LNCAP (cell line): ENCODE results near the gene PRPF31.

Experiments used
- TF ChIP-seq, protein P1 (sequence below): fragments of 450-650 bp; IDR thresholded peaks from 2 replicates; pipeline ENCODE4 v1.5.1; 2017; ENCODE audit warnings: mild to moderate bottlenecking

PRPF31 gene

DNA sequence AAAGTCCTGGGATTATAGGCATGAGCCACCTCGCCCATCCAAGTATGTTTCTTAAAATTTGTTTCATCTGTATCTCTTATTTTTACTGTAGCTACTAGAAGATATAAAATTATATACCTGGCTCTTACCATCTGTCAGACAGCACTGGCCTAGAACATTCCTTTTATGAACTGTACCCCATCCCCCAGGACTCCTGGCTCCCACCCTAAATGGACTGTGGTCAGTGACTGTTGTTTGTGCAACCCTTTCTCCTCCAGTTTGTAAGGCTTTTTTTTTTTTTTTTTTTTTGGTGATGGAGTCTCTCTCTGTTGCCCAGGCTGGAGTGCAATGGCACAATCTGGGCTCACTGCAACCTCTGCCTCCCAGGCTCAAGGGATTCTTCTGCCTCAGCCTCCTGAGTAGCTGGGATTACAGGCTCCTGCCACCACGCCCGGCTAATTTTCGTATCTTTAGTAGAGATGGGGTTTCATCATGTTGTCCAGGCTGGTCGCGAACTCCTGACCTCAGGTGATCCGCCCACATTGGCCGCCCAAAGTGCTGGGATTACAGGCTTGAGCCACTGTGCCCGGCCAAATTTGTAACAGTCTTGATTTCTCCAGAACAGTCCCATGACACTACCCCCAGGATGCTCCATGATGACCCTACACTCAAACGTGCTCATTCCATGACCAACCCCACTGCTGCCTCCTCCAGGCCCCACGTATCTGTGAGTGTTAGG is 10.4 kb upstream of the PRPF31 start:
- TF ChIP-seq, protein P1, sequence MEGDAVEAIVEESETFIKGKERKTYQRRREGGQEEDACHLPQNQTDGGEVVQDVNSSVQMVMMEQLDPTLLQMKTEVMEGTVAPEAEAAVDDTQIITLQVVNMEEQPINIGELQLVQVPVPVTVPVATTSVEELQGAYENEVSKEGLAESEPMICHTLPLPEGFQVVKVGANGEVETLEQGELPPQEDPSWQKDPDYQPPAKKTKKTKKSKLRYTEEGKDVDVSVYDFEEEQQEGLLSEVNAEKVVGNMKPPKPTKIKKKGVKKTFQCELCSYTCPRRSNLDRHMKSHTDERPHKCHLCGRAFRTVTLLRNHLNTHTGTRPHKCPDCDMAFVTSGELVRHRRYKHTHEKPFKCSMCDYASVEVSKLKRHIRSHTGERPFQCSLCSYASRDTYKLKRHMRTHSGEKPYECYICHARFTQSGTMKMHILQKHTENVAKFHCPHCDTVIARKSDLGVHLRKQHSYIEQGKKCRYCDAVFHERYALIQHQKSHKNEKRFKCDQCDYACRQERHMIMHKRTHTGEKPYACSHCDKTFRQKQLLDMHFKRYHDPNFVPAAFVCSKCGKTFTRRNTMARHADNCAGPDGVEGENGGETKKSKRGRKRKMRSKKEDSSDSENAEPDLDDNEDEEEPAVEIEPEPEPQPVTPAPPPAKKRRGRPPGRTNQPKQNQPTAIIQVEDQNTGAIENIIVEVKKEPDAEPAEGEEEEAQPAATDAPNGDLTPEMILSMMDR = no peak

DNA sequence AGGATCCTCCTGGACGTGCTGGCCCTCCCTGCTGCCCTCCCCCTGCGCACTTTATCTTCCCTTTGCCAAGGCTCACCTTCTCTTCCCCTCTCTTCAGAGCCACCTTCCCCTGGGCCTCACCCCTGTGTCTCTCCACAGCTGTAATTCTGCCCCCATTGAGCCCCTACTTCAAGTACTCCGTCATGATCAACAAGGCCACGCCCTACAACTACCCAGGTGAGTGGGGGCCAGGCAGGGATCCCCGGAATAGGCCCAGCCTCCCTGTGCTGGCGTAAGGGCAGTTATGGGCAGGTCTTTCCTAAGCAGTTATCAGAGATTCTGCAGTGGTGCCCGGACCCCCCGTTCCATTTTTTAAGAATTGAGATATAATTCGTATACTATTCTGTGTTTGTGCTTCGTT is 9.8 kb upstream of the PRPF31 start:
- TF ChIP-seq, protein P1 = no peak

DNA sequence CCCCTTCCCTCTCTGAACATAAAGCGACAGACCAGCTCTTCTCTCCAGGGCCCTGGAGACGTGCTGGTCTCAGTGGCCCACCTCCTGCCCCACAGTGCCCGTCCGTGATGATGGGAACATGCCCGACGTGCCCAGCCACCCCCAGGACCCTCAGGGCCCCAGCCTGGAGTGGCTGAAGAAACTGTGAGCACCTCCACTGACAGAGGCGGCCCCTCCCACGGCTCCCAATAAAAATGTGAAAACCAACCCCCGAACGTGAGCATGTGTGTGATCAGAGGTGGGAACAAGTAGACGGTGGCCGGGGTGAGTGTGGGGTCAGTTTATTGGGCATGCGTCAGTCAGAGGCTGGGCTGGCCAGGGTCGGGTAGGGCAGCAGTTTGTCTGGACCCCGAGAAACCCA is 8.8 kb upstream of the PRPF31 start:
- TF ChIP-seq, protein P1 = no peak

DNA sequence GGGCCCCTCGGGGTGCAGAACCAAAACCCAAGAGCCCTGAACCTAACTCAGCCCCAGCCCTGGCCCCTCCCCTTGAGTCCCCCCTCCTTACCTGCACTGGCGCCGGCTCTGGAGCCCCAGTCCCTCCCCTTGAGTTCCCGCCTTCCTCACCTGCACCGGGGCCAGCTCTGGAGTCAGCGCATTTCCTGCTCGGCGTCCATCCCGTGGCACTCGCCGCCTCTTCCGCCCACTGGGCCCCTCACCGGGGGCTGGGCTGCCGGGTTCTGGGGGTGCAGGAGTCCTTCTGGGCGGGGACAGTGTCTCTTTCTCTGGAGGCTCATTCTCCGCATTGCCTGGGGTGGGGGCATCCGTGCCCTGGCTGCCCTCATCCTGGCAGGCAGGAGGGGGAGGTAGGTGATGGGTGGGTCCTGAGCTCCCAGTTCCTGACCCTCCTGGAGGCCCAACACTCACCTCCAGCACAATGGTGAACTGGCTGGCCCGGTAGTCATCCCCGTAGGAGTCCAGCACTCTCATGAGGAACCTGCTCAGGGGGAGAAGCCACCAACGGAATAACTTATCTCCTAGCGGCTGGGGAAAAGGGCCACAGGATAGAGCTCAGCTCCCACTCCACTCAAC is 7.6 kb upstream of the PRPF31 start:
- TF ChIP-seq, protein P1 = no peak

DNA sequence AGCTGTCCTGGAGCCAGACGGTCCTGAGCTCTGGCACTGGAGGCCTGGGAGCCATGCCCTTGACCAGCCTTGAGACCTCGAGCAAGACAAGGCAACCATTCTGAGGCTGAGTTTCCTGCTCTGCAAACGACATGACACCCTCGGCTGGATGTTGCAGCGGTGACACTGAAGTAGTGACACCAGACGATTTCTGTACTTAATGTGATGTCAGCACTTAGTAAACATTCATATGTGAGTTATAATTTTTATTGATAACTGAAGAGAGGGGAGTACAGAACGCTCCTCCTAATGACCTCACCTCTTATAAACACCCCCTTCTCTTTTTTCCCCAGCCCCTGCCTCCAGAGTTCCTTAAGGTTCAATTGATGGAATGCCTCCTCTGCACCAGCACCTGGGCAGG is 7.1 kb upstream of the PRPF31 start:
- TF ChIP-seq, protein P1 = no peak

DNA sequence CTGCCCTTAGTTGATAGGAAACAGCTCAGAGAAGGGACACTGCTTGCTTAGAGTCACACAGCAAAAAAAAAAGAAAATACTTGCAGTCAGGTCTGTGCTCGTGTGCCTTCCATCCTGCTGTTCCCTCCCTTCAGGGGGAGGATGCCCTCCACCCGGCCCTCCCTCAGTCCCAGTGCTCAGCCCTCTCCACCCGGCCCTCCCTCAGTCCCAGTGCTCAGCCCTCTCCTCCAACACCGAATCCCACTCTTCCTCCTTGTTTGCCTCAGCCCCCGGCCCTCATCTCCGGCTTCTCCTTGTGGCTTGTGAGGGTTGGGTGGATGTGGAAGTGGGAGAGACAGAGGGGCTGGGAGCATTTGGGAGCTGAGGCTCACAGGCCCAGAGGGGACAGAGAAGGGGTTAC is 5.9 kb upstream of the PRPF31 start:
- TF ChIP-seq, protein P1 = no peak

DNA sequence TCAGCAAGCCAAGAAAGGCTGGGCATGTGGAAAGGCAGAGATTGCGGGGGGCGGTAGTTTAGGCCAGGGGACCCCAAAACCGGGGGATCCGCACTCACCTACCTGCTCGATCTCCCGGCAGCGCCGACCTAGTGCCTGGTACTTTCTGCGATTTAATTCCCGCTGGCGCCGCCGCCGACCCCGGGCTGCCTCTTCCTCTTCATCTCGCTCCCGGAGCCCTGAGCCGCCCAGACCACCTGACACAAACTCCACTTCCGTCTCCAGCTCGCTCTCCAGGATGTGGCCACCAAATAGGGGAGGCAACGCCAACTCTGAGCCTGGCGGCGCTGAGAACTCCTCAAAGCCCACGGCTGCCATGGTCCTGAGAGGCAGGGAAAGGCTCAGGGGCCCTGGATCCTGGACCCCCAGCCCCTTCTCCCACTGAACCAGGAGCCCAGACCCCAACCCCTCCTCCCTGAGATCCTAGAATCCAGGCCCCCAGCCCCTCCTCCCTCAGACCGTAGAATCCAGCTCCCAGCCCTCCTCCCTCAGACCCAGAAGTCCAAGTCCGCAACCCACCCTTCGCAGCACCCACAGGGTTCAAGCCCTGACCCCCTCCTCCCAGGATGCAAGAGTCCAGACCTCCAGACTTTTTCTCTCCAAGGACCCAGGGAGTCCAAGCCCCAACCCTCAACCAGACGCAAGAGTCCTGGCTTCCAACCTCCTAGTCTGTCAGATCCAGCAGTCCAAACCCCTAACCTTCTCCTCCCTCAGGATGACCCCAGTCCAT is 1.0 kb upstream of the PRPF31 start:
- TF ChIP-seq, protein P1 = no peak
